ENCODE measurements around the gene FBN3.

Gene FBN3

DNA sequence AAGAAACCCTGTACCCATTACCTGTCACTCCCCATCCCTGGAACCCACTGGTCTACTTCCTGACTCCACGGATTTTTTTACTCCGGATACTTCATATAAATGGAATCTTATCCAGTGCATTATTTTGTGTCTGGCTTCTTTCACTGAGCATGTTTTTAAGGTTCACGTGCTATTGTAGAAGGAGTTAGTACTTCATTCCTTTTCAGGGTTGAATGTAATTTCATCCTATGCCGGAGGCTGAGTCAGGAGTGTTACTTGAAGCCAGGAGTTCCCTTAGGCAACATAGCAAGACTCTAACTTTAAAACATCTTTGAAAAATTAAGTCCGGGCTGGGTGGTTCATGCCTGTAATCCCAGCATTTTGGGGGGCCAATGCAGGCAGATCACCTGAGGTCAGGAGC lies 126.0 kb downstream of the FBN3 start:
- no peak overlapping the region for H3K18ac ChIP-seq (ENCODE audit: low read length)
- no peaks in the 10 kb centered on the region for H3K36me3 ChIP-seq (ENCODE audit: control insufficient read depth, insufficient read depth, low read length)
- H3K4me1 ChIP-seq (ENCODE audit: control insufficient read depth, low read depth, low read length) = peaks cover 2% of the 10 kb centered on the region
- H3K9ac ChIP-seq (ENCODE audit: low read length) = no peak overlapping the region
- no peak overlapping the region for H3K4ac ChIP-seq (ENCODE audit: low read depth, low read length)
- no peak overlapping the region for H4K5ac ChIP-seq (ENCODE audit: low read length)
- no peak overlapping the region for H2BK120ac ChIP-seq (ENCODE audit: low read depth, low read length)
- no peak overlapping the region for H2AK5ac ChIP-seq (ENCODE audit: low read length)
- H3K4me3 ChIP-seq (ENCODE audit: low read length) = no peak overlapping the region
- H3K27me3 ChIP-seq (ENCODE audit: insufficient read depth, low read length, poor library complexity) = no peaks in the 10 kb centered on the region
- H3K23ac ChIP-seq (ENCODE audit: low read length) = no peak overlapping the region
- H3K79me1 ChIP-seq (ENCODE audit: low read length) = no peaks in the 10 kb centered on the region
- no peak overlapping the region for H2BK15ac ChIP-seq (replicated peaks; ENCODE audit: low read depth)
- no peak overlapping the region for H3K27ac ChIP-seq (ENCODE audit: low read depth, low read length)
- H2BK5ac ChIP-seq (ENCODE audit: low read length) = no peak overlapping the region
- DNase-seq = no peak
- no CpG with 5 or more reads among the region's 5 CpGs for WGBS (ENCODE audit: extremely low coverage, insufficient coverage, low lambda C conversion rate)
- no peak overlapping the region for H4K8ac ChIP-seq (ENCODE audit: low read depth, low read length)
- H3K79me2 ChIP-seq (ENCODE audit: control insufficient read depth, insufficient read depth, low read length) = no peaks in the 10 kb centered on the region
- no peak overlapping the region for H3K56ac ChIP-seq (ENCODE audit: low read length)
- H3K4me2 ChIP-seq (ENCODE audit: low read length) = no peak overlapping the region

DNA sequence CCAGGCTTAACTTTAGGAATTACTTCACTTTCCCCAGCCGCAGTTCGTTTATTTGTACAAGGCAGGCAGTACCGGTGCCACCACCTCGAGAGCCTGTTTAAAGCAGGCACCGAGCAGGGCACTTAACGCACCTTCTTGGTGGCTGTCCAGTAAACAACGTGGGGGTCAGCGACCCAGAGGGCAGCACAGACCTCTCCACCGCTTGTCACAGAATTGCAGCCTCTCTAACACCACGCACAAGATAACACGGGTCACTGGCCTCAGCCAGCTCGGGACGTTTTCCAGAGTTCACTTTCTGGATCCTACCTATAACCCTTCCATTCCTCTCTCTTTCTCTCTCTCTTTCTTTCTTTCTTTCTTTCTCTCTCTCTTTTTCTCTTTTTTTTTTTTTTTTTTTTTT lies 127.1 kb downstream of the FBN3 start:
- Histone ChIP-seq H3K27ac (ENCODE audit: low read depth, low read length) (no peak overlapping the region), H3K56ac (ENCODE audit: low read length) (no peak overlapping the region), H2BK5ac (ENCODE audit: low read length) (no peak overlapping the region), H3K9ac (ENCODE audit: low read length) (no peak overlapping the region), H4K8ac (ENCODE audit: low read depth, low read length) (no peak overlapping the region), H3K27me3 (ENCODE audit: insufficient read depth, low read length, poor library complexity) (no peaks in the 10 kb centered on the region), H2BK15ac (replicated peaks; ENCODE audit: low read depth) (no peak overlapping the region), H3K23ac (ENCODE audit: low read length) (no peak overlapping the region), H3K4ac (ENCODE audit: low read depth, low read length) (no peak overlapping the region), H2AK5ac (ENCODE audit: low read length) (no peak overlapping the region), H3K36me3 (ENCODE audit: control insufficient read depth, insufficient read depth, low read length) (no peaks in the 10 kb centered on the region), H3K18ac (ENCODE audit: low read length) (no peak overlapping the region), H3K4me3 (ENCODE audit: low read length) (no peak overlapping the region), H3K79me2 (ENCODE audit: control insufficient read depth, insufficient read depth, low read length) (no peaks in the 10 kb centered on the region), H3K79me1 (ENCODE audit: low read length) (no peaks in the 10 kb centered on the region), H3K4me2 (ENCODE audit: low read length) (no peak overlapping the region), H2BK120ac (ENCODE audit: low read depth, low read length) (no peak overlapping the region), H3K4me1 (ENCODE audit: control insufficient read depth, low read depth, low read length) (peaks cover 2% of the 10 kb centered on the region), H4K5ac (ENCODE audit: low read length) (no peak overlapping the region)
- no peak for DNase-seq
- WGBS (ENCODE audit: extremely low coverage, insufficient coverage, low lambda C conversion rate) = no CpG with 5 or more reads among the region's 13 CpGs

DNA sequence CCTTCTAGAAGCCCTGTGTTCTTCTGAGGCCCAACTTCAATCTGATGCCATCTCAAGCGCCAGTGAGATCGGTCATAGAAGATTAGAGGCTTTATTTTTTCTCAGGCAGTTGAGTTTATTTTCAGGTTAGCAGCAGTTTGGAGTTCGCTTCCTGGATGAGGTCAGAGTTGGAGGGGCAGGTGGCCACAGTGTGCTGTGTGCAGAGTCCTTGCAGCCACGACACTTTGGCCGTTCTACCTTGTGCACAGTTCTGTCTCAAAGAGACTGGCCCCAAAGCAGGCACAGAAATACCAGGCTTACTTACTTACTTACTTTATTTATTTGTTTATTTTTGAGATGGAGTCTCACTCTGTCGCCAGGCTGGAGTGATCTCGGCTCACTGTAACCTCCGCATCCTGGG lies 128.0 kb downstream of the FBN3 start:
- H4K5ac ChIP-seq (ENCODE audit: low read length) = no peak overlapping the region
- no peaks in the 10 kb centered on the region for H3K79me1 ChIP-seq (ENCODE audit: low read length)
- H3K4me1 ChIP-seq (ENCODE audit: control insufficient read depth, low read depth, low read length) = peaks cover 2% of the 10 kb centered on the region
- H3K9ac ChIP-seq (ENCODE audit: low read length) = no peak overlapping the region
- H4K8ac ChIP-seq (ENCODE audit: low read depth, low read length) = no peak overlapping the region
- no peaks in the 10 kb centered on the region for H3K27me3 ChIP-seq (ENCODE audit: insufficient read depth, low read length, poor library complexity)
- no peak overlapping the region for H3K4me3 ChIP-seq (ENCODE audit: low read length)
- H3K23ac ChIP-seq (ENCODE audit: low read length) = no peak overlapping the region
- no peak overlapping the region for H2AK5ac ChIP-seq (ENCODE audit: low read length)
- DNase-seq = no peak
- H3K4me2 ChIP-seq (ENCODE audit: low read length) = no peak overlapping the region
- H3K27ac ChIP-seq (ENCODE audit: low read depth, low read length) = no peak overlapping the region
- H3K79me2 ChIP-seq (ENCODE audit: control insufficient read depth, insufficient read depth, low read length) = no peaks in the 10 kb centered on the region
- H3K18ac ChIP-seq (ENCODE audit: low read length) = no peak overlapping the region
- no peak overlapping the region for H2BK5ac ChIP-seq (ENCODE audit: low read length)
- H3K4ac ChIP-seq (ENCODE audit: low read depth, low read length) = no peak overlapping the region
- no peak overlapping the region for H2BK15ac ChIP-seq (replicated peaks; ENCODE audit: low read depth)
- H3K56ac ChIP-seq (ENCODE audit: low read length) = no peak overlapping the region
- H3K36me3 ChIP-seq (ENCODE audit: control insufficient read depth, insufficient read depth, low read length) = no peaks in the 10 kb centered on the region
- WGBS (ENCODE audit: extremely low coverage, insufficient coverage, low lambda C conversion rate) = no CpG with 5 or more reads among the region's 8 CpGs
- no peak overlapping the region for H2BK120ac ChIP-seq (ENCODE audit: low read depth, low read length)

DNA sequence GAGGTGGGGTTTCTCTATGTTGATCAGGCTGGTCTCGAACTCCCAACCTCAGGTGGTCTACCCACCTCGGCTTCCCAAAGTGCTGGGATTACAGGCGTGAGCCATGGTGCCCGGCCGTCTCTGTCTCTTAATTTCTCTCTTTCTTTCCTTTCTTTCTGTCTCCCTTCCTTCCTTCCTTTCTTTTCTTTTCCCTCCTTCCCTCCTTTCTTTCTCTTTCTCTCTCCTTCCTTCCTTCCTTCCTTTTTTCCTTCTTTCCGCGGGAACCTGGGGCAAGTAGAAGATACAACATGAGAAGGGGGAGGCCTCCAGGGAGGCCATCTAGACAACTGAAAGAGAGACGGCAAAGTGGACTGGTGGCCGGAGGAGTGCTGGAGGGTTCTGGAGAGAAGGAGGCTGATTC lies 128.7 kb downstream of the FBN3 start:
- Histone ChIP-seq H4K8ac (ENCODE audit: low read depth, low read length) (no peak overlapping the region), H3K23ac (ENCODE audit: low read length) (no peak overlapping the region), H3K4me1 (ENCODE audit: control insufficient read depth, low read depth, low read length) (peaks cover 2% of the 10 kb centered on the region), H3K18ac (ENCODE audit: low read length) (no peak overlapping the region), H3K79me1 (ENCODE audit: low read length) (no peaks in the 10 kb centered on the region), H3K4ac (ENCODE audit: low read depth, low read length) (no peak overlapping the region), H3K56ac (ENCODE audit: low read length) (no peak overlapping the region), H3K9ac (ENCODE audit: low read length) (no peak overlapping the region), H3K79me2 (ENCODE audit: control insufficient read depth, insufficient read depth, low read length) (no peaks in the 10 kb centered on the region), H2BK120ac (ENCODE audit: low read depth, low read length) (no peak overlapping the region), H3K36me3 (ENCODE audit: control insufficient read depth, insufficient read depth, low read length) (no peaks in the 10 kb centered on the region), H2BK15ac (replicated peaks; ENCODE audit: low read depth) (no peak overlapping the region), H2BK5ac (ENCODE audit: low read length) (no peak overlapping the region), H3K27me3 (ENCODE audit: insufficient read depth, low read length, poor library complexity) (no peaks in the 10 kb centered on the region), H3K4me3 (ENCODE audit: low read length) (no peak overlapping the region), H2AK5ac (ENCODE audit: low read length) (no peak overlapping the region), H3K27ac (ENCODE audit: low read depth, low read length) (no peak overlapping the region), H4K5ac (ENCODE audit: low read length) (no peak overlapping the region), H3K4me2 (ENCODE audit: low read length) (no peak overlapping the region)
- DNase-seq = no peak
- no CpG with 5 or more reads among the region's 9 CpGs for WGBS (ENCODE audit: extremely low coverage, insufficient coverage, low lambda C conversion rate)

DNA sequence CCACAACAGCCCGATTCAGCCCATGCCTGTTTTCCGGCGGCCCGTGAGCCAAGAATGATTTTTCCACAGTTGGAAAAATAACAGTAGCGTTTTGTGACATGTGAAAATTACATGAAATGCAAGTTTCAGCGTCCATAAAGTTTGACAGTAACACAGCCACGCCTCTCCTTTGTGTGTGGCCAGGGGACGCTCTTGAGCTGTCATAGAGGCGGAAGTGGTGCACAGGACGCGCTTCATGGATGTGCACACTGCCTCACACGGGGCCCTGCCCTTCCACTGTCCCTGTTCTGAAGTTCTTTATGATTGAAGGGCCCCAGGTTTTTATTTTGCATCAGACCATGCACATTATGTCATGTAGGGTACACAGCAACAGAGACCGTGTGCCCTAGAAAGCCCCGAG lies 131.6 kb downstream of the FBN3 start:
- H3K36me3 ChIP-seq (ENCODE audit: control insufficient read depth, insufficient read depth, low read length) = no peaks in the 10 kb centered on the region
- H3K56ac ChIP-seq (ENCODE audit: low read length) = no peak overlapping the region
- no peak overlapping the region for H3K4ac ChIP-seq (ENCODE audit: low read depth, low read length)
- no peak overlapping the region for H2AK5ac ChIP-seq (ENCODE audit: low read length)
- no peaks in the 10 kb centered on the region for H3K79me2 ChIP-seq (ENCODE audit: control insufficient read depth, insufficient read depth, low read length)
- H3K9ac ChIP-seq (ENCODE audit: low read length) = no peak overlapping the region
- H3K27me3 ChIP-seq (ENCODE audit: insufficient read depth, low read length, poor library complexity) = no peaks in the 10 kb centered on the region
- no peak overlapping the region for H3K4me2 ChIP-seq (ENCODE audit: low read length)
- H3K23ac ChIP-seq (ENCODE audit: low read length) = no peak overlapping the region
- H3K79me1 ChIP-seq (ENCODE audit: low read length) = no peaks in the 10 kb centered on the region
- H4K5ac ChIP-seq (ENCODE audit: low read length) = no peak overlapping the region
- no peaks in the 10 kb centered on the region for H3K4me1 ChIP-seq (ENCODE audit: control insufficient read depth, low read depth, low read length)
- no peak for DNase-seq
- no peak overlapping the region for H3K4me3 ChIP-seq (ENCODE audit: low read length)
- H3K18ac ChIP-seq (ENCODE audit: low read length) = no peak overlapping the region
- no peak overlapping the region for H4K8ac ChIP-seq (ENCODE audit: low read depth, low read length)
- H2BK15ac ChIP-seq (replicated peaks; ENCODE audit: low read depth) = no peak overlapping the region
- H3K27ac ChIP-seq (ENCODE audit: low read depth, low read length) = no peak overlapping the region
- no CpG with 5 or more reads among the region's 14 CpGs for WGBS (ENCODE audit: extremely low coverage, insufficient coverage, low lambda C conversion rate)
- H2BK5ac ChIP-seq (ENCODE audit: low read length) = no peak overlapping the region
- H2BK120ac ChIP-seq (ENCODE audit: low read depth, low read length) = no peak overlapping the region

All from mesendoderm (in vitro differentiated cells).